HEK293 (cell line): ENCODE data around the gene CLIC3.

Experiments
- CTCF ChIA-PET: fragments of 350-600 bp; formaldehyde crosslinking; extraction: SDS; loops from one replicate; lab custom pipeline; 2021; ENCODE audit warnings: antibody characterized with exemption; lab: Yijun Ruan, JAX
- POLR2A ChIA-PET: fragments of 300-600 bp; formaldehyde crosslinking; extraction: SDS; loops from one replicate; lab custom pipeline; 2020; ENCODE audit warnings: antibody characterized with exemption, inconsistent platforms; lab: Yijun Ruan, JAX
- H3K27ac ChIP-seq: fragments of 200-500 bp; sonication (Bioruptor generic); 2 replicates; pipeline ENCODE4 v1.5.1; 2014; ENCODE audit warnings: low read depth, low read length, control low read depth, inconsistent platforms; ENCODE audit errors: extremely low read depth
- H3K36me3 ChIP-seq, 2 experiments: fragments of 200-500 bp in 1 of 2; sonication (Bioruptor generic) in 1 of 2; 1 replicate in 1 of 2; 2 replicates in 1 of 2; pipeline ENCODE4 v1.5.1; 2014 to 2017; ENCODE audit warnings: inconsistent platforms in 2 of 2, low read length in 2 of 2; ENCODE audit not compliant: control insufficient read depth in 2 of 2, insufficient read depth in 1 of 2
- H3K4me1 ChIP-seq: fragments of 200-500 bp; sonication (Bioruptor generic); 2 replicates; pipeline ENCODE4 v1.5.1; 2014; ENCODE audit warnings: mild to moderate bottlenecking, low read length, inconsistent platforms; ENCODE audit not compliant: control insufficient read depth, insufficient read depth
- H3K4me3 ChIP-seq: 2 replicates; pipeline ENCODE4 v1.5.1; 2011; ENCODE audit warnings: low read depth, mild to moderate bottlenecking, control low read depth, low read length, moderate library complexity
- H3K9me3 ChIP-seq: fragments of 200-500 bp; sonication (Bioruptor generic); 2 replicates; pipeline ENCODE4 v1.5.1; 2014; ENCODE audit warnings: low read depth, low read length, inconsistent platforms; ENCODE audit not compliant: control insufficient read depth, insufficient read depth
- CTCF ChIP-seq: fragments of 450-650 bp; formaldehyde crosslinking; IDR thresholded peaks from 2 replicates; pipeline ENCODE4 v1.5.1; 2016; ENCODE audit warnings: missing biosample characterization, missing genetic modification characterization
- HIC1 ChIP-seq: fragments of 450-650 bp; formaldehyde crosslinking; IDR thresholded peaks from 2 replicates; pipeline ENCODE4 v1.5.1; 2016; ENCODE audit warnings: missing biosample characterization, missing genetic modification characterization
- KLF16 ChIP-seq: fragments of 450-650 bp; formaldehyde crosslinking; IDR thresholded peaks from 2 replicates; pipeline ENCODE4 v1.5.1; 2017; ENCODE audit warnings: missing biosample characterization, missing genetic modification characterization
- ZBTB48 ChIP-seq: fragments of 450-650 bp; formaldehyde crosslinking; IDR thresholded peaks from 2 replicates; pipeline ENCODE4 v1.5.1; 2016; ENCODE audit warnings: missing biosample characterization, missing genetic modification characterization
- ZFP69B ChIP-seq: fragments of 450-650 bp; formaldehyde crosslinking; IDR thresholded peaks from 2 replicates; pipeline ENCODE4 v1.5.1; 2016; ENCODE audit warnings: missing biosample characterization, missing genetic modification characterization
- ZNF138 ChIP-seq: fragments of 450-650 bp; formaldehyde crosslinking; IDR thresholded peaks from 2 replicates; pipeline ENCODE4 v1.5.1; 2016; ENCODE audit warnings: missing biosample characterization, missing genetic modification characterization, borderline replicate concordance
- ZNF148 ChIP-seq: fragments of 450-650 bp; formaldehyde crosslinking; IDR thresholded peaks from 2 replicates; pipeline ENCODE4 v1.5.0; 2017; ENCODE audit warnings: missing biosample characterization, missing genetic modification characterization, borderline replicate concordance
- ZNF169 ChIP-seq: fragments of 450-650 bp; formaldehyde crosslinking; IDR thresholded peaks from 2 replicates; pipeline ENCODE4 v1.5.1; 2016; ENCODE audit warnings: missing biosample characterization, missing genetic modification characterization
- ZNF175 ChIP-seq: fragments of 450-650 bp; formaldehyde crosslinking; IDR thresholded peaks from 2 replicates; pipeline ENCODE4 v1.5.1; 2016; ENCODE audit warnings: missing biosample characterization, missing genetic modification characterization
- ZNF280C ChIP-seq: fragments of 450-650 bp; formaldehyde crosslinking; IDR thresholded peaks from 2 replicates; pipeline ENCODE4 v1.5.1; 2016; ENCODE audit warnings: missing biosample characterization, missing genetic modification characterization
- ZNF280D ChIP-seq: fragments of 450-650 bp; formaldehyde crosslinking; IDR thresholded peaks from 2 replicates; pipeline ENCODE4 v1.5.1; 2016; ENCODE audit warnings: missing biosample characterization, missing genetic modification characterization
- ZNF350 ChIP-seq: fragments of 450-650 bp; formaldehyde crosslinking; IDR thresholded peaks from 2 replicates; pipeline ENCODE4 v1.5.0; 2017; ENCODE audit warnings: missing biosample characterization, mild to moderate bottlenecking, missing genetic modification characterization
- ZNF426 ChIP-seq: fragments of 450-650 bp; formaldehyde crosslinking; IDR thresholded peaks from 2 replicates; pipeline ENCODE4 v1.5.1; 2017; ENCODE audit warnings: missing biosample characterization, missing genetic modification characterization, mild to moderate bottlenecking, inconsistent platforms, moderate library complexity
- ZNF580 ChIP-seq: fragments of 450-650 bp; formaldehyde crosslinking; IDR thresholded peaks from 2 replicates; pipeline ENCODE4 v1.5.1; 2016; ENCODE audit warnings: missing biosample characterization, missing genetic modification characterization
- ZNF600 ChIP-seq: fragments of 450-650 bp; formaldehyde crosslinking; IDR thresholded peaks from 2 replicates; pipeline ENCODE4 v1.5.1; 2016; ENCODE audit warnings: missing biosample characterization, missing genetic modification characterization
- ZNF639 ChIP-seq: fragments of 450-650 bp; formaldehyde crosslinking; IDR thresholded peaks from 2 replicates; pipeline ENCODE4 v1.5.1; 2016; ENCODE audit warnings: missing biosample characterization, missing genetic modification characterization
- ZNF654 ChIP-seq: fragments of 450-650 bp; formaldehyde crosslinking; IDR thresholded peaks from 2 replicates; pipeline ENCODE4 v1.5.1; 2016; ENCODE audit warnings: low read depth, missing biosample characterization, missing genetic modification characterization
- ZSCAN16 ChIP-seq: fragments of 450-650 bp; formaldehyde crosslinking; IDR thresholded peaks from 2 replicates; pipeline ENCODE4 v1.5.1; 2016; ENCODE audit warnings: missing biosample characterization, missing genetic modification characterization

Gene CLIC3

GRCh38 chr9:136958473-136958872, 37.9 kb downstream of the CLIC3 start:
- no peak overlapping the region for H3K27ac ChIP-seq
- TF ChIP-seq ZNF169 (no peak), ZNF600 (0 out of 2 replicates have a peak, but pooled peaks have one; percentile 49), ZNF639 (tag by site-specific recombination) (no peak), ZNF350 (no peak)
- H3K36me3 ChIP-seq: no peaks in the 10 kb centered on the region
- H3K9me3 ChIP-seq: no peaks in the 10 kb centered on the region
- ChIA-PET POLR2A (no interaction called here), CTCF (interaction anchor here (0.6 kb wide), 1 partner anchor 13 kb away, joined by 5 read pairs; the partner anchor contains the start of gene C8G)
- no peak overlapping the region for H3K4me3 ChIP-seq
- H3K4me1 ChIP-seq: no peaks in the 10 kb centered on the region

- CTCF ChIA-PET: interaction anchor here (0.6 kb wide), 1 partner anchor 13 kb away, joined by 5 read pairs; the partner anchor contains the start of gene C8G
Observed at GRCh38 chr9:136957901-136958300, 38.5 kb downstream of the CLIC3 start.

More at GRCh38 chr9:136957901-136958300, 38.5 kb downstream of the CLIC3 start:
- Histone ChIP-seq H3K27ac (no peak overlapping the region), H3K9me3 (no peaks in the 10 kb centered on the region), H3K36me3 (no peaks in the 10 kb centered on the region), H3K4me1 (no peaks in the 10 kb centered on the region), H3K4me3 (no peak overlapping the region)
- POLR2A ChIA-PET: no interaction called here
- TF ChIP-seq ZNF175 (tag by site-specific recombination) (no peak), CTCF (no peak), ZNF169 (no peak), ZNF148 (tag by site-specific recombination) (no peak), ZNF654 (no peak), ZNF138 (no peak), HIC1 (tag by site-specific recombination) (no peak), ZBTB48 (tag by site-specific recombination) (no peak), ZNF280D (no peak), ZNF580 (no peak), ZSCAN16 (tag by site-specific recombination) (no peak), ZFP69B (tag by site-specific recombination) (no peak), ZNF350 (no peak), ZNF280C (no peak), ZNF426 (tag by site-specific recombination) (no peak), KLF16 (tag by site-specific recombination) (no peak)
